GM23338 (cell line): ENCODE data around the gene BCOR. TPM values are rescaled to one million over a fixed set of nuclear protein-coding genes. Genes with fewer than 3 reads are reported as not detected.

Experiments
- ATAC-seq: fragments of 200-7000 bp; cut with Tn5 transposase; 3 replicates; pipeline ENCODE4 v1.9.1; 2020
- DNase-seq: peaks from one replicate; pipeline ENCODE4 v3.0.0-alpha.2; 2015; ENCODE audit warnings: low spot score
- H2AFZ ChIP-seq: fragments of 200-600 bp; sonication (generic); 2 replicates; pipeline ENCODE4 v1.8.0; 2016; ENCODE audit warnings: antibody characterized with exemption, mild to moderate bottlenecking, moderate library complexity
- H3F3A ChIP-seq: fragments of 200-600 bp; sonication (generic); replicated peaks from 2 replicates; pipeline ENCODE4 v1.8.0; 2017; ENCODE audit warnings: antibody characterized with exemption, mixed run types, low read depth
- H3K27ac ChIP-seq: fragments of 200-600 bp; sonication (generic); 2 replicates; pipeline ENCODE4 v1.6.1; 2016; ENCODE audit warnings: low read depth
- H3K27me3 ChIP-seq: fragments of 200-600 bp; sonication (generic); 2 replicates; pipeline ENCODE4 v1.8.0; 2016; ENCODE audit warnings: mild to moderate bottlenecking, mixed run types, moderate library complexity; ENCODE audit not compliant: insufficient read depth
- H3K36me3 ChIP-seq: fragments of 200-600 bp; sonication (generic); 2 replicates; pipeline ENCODE4 v1.8.0; 2016; ENCODE audit warnings: mild to moderate bottlenecking; ENCODE audit not compliant: insufficient read depth
- H3K4me1 ChIP-seq: fragments of 200-600 bp; sonication (generic); 2 replicates; pipeline ENCODE4 v1.8.0; 2016; ENCODE audit warnings: mild to moderate bottlenecking, moderate library complexity; ENCODE audit not compliant: insufficient read depth
- H3K4me2 ChIP-seq: fragments of 200-600 bp; sonication (generic); 2 replicates; pipeline ENCODE4 v1.7.1; 2017; ENCODE audit warnings: mixed run types
- H3K4me3 ChIP-seq: fragments of 200-600 bp; sonication (generic); 2 replicates; pipeline ENCODE4 v1.6.1; 2016; ENCODE audit warnings: mixed run types
- H3K79me2 ChIP-seq: fragments of 200-600 bp; sonication (generic); replicated peaks from 2 replicates; pipeline ENCODE4 v1.8.0; 2017; ENCODE audit warnings: mild to moderate bottlenecking; ENCODE audit not compliant: insufficient read depth
- H3K9me2 ChIP-seq: fragments of 200-600 bp; sonication (generic); 2 replicates; pipeline ENCODE4 v1.8.0; 2017; ENCODE audit not compliant: insufficient read depth
- H4K20me1 ChIP-seq: fragments of 200-600 bp; sonication (generic); replicated peaks from 2 replicates; pipeline ENCODE4 v1.8.0; 2017; ENCODE audit warnings: mild to moderate bottlenecking; ENCODE audit not compliant: insufficient read depth
- H3K27ac Mint-ChIP-seq: 2 replicates; pipeline ENCODE4 v1.8.0; 2020; ENCODE audit warnings: inconsistent platforms, mild to moderate bottlenecking, moderate library complexity, mixed read lengths
- H3K27me3 Mint-ChIP-seq: 3 replicates; pipeline ENCODE4 v1.8.0; 2022; ENCODE audit warnings: low read depth, mild to moderate bottlenecking, moderate library complexity, mixed read lengths, inconsistent platforms; ENCODE audit not compliant: insufficient read depth, poor library complexity
- H3K36me3 Mint-ChIP-seq: 3 replicates; pipeline ENCODE4 v1.8.0; 2021; ENCODE audit warnings: low read depth, mild to moderate bottlenecking, inconsistent platforms, moderate library complexity, mixed read lengths
- H3K4me1 Mint-ChIP-seq: 3 replicates; pipeline ENCODE4 v1.8.0; 2020; ENCODE audit warnings: mild to moderate bottlenecking, inconsistent platforms, mixed read lengths
- H3K4me3 Mint-ChIP-seq: 3 replicates; pipeline ENCODE4 v1.8.0; 2021; ENCODE audit warnings: moderate library complexity, mild to moderate bottlenecking, inconsistent platforms, mixed read lengths
- H3K9me3 Mint-ChIP-seq: 3 replicates; pipeline ENCODE4 v1.8.0; 2020; ENCODE audit warnings: moderate library complexity, mild to moderate bottlenecking, inconsistent platforms, mixed read lengths
- CREB1 ChIP-seq: fragments of 250-450 bp; sonication (Bioruptor Pico); IDR thresholded peaks from 2 replicates; pipeline ENCODE4 v1.5.0; 2020; ENCODE audit warnings: low read depth, mild to moderate bottlenecking, moderate library complexity
- CTCF ChIP-seq, 2 experiments: fragments of 200-600 bp in 1 of 2; sonication (generic) in 1 of 2; conservative IDR thresholded peaks; 2 replicates each; pipeline versions ENCODE4 v1.5.1 to v1.6.1; 2016 to 2017; ENCODE audit warnings: antibody characterized with exemption in 2 of 2, low read depth in 2 of 2, mild to moderate bottlenecking in 2 of 2, moderate library complexity in 1 of 2
- ETS1 ChIP-seq: IDR thresholded peaks from 2 replicates; pipeline ENCODE4 v1.6.1; 2016; ENCODE audit warnings: antibody characterized with exemption
- EZH2 ChIP-seq: fragments of 200-600 bp; sonication (generic); IDR thresholded peaks from one replicate; pipeline ENCODE4 v1.8.0; 2017; ENCODE audit warnings: antibody characterized with exemption, mild to moderate bottlenecking, low read depth; ENCODE audit not compliant: unreplicated experiment
- EZH2phosphoT487 ChIP-seq: fragments of 200-600 bp; sonication (generic); IDR thresholded peaks from one replicate; pipeline ENCODE4 v1.8.1; 2018; ENCODE audit warnings: antibody characterized with exemption; ENCODE audit not compliant: unreplicated experiment
- JUNB ChIP-seq: IDR thresholded peaks from one replicate; pipeline ENCODE4 v1.6.1; 2016; ENCODE audit warnings: antibody characterized with exemption; ENCODE audit not compliant: unreplicated experiment
- NANOG ChIP-seq: IDR thresholded peaks from 2 replicates; pipeline ENCODE4 v1.6.1; 2016; ENCODE audit warnings: antibody characterized with exemption, borderline replicate concordance
- POLR2AphosphoS5 ChIP-seq: IDR thresholded peaks from 2 replicates; pipeline ENCODE4 v1.6.1; 2016; ENCODE audit warnings: antibody characterized with exemption, low read depth
- REST ChIP-seq: IDR thresholded peaks from one replicate; pipeline ENCODE4 v1.6.1; 2018; ENCODE audit warnings: antibody characterized with exemption; ENCODE audit not compliant: unreplicated experiment
- STAT1 ChIP-seq: IDR thresholded peaks from one replicate; pipeline ENCODE4 v1.6.1; 2016; ENCODE audit warnings: antibody characterized with exemption; ENCODE audit not compliant: unreplicated experiment
- ZNF114 ChIP-seq: fragments of 250-450 bp; sonication (Bioruptor Pico); IDR thresholded peaks from 2 replicates; pipeline ENCODE4 v1.5.0; 2020; ENCODE audit warnings: mild to moderate bottlenecking, moderate library complexity
- ZNF331 ChIP-seq: fragments of 250-450 bp; sonication (Bioruptor Pico); IDR thresholded peaks from 2 replicates; pipeline ENCODE4 v1.5.0; 2020; ENCODE audit warnings: low read depth, mild to moderate bottlenecking, moderate library complexity
- ZNF462 ChIP-seq: fragments of 250-450 bp; sonication (Bioruptor Pico); IDR thresholded peaks from 2 replicates; pipeline ENCODE4 v1.5.0; 2020; ENCODE audit warnings: mild to moderate bottlenecking, moderate library complexity
- polyA plus RNA-seq: library from polyadenylated mRNA; unstranded; fragments of >200 nt; fragmentation: Nextera tagmentation; extraction: Ambion mirVana; gene quantifications from 2 replicates; pipeline ENCODE4 v1.2.1, GENCODE V29; 2016
- total RNA-seq: library from RNA; depleted of rRNA; stranded (reverse); fragments of >200 nt; shearing (Covaris generic); gene quantifications from 2 replicates; pipeline ENCODE4 v1.2.3, GENCODE V29; 2014

The BCOR gene
- total and polyA plus RNA-seq, 2 experiments from 2014 or later, result 25.5 to 60.8 TPM

- Mint-ChIP-seq H3K4me1 (peaks cover 64% of the 10 kb centered on the region), H3K27ac (no peak overlapping the region), H3K9me3 (no peaks in the 10 kb centered on the region), H3K27me3 (peaks cover 54% of the 10 kb centered on the region), H3K4me3 (peak overlapping the region; percentile 78), H3K36me3 (peaks cover 15% of the 10 kb centered on the region; the same call in 1 of the 3 replicates)
- Histone ChIP-seq H3K36me3 (no peaks in the 10 kb centered on the region), H4K20me1 (no peaks in the 10 kb centered on the region), H3K79me2 (no peaks in the 10 kb centered on the region; the same call in none of the 2 replicates), H2AFZ (no peak overlapping the region), H3K27me3 (peaks cover 63% of the 10 kb centered on the region), H3K4me3 (peak overlapping the region; percentile 58), H3K4me2 (peak overlapping the region; percentile 82), H3K4me1 (peaks cover 34% of the 10 kb centered on the region), H3K27ac (no peak overlapping the region), H3F3A (no peaks in the 10 kb centered on the region), H3K9me2 (no peaks in the 10 kb centered on the region)
- DNase-seq (no peak), ATAC-seq (no peak)
- TF ChIP-seq EZH2phosphoT487, result no peak
- no peak for TF ChIP-seq JUNB
- no peak for TF ChIP-seq ETS1
- no peak for TF ChIP-seq REST
- TF ChIP-seq ZNF331 (CRISPR knock-in tag), result no peak
- TF ChIP-seq NANOG, result no peak
- no peak for TF ChIP-seq CTCF (conservative IDR thresholded peaks at IDR 0.05; ENCODE audit: low read depth in 2 of 2)
- no peak for TF ChIP-seq CREB1 (CRISPR knock-in tag)
- no peak for TF ChIP-seq STAT1
- no peak for TF ChIP-seq EZH2
- TF ChIP-seq POLR2AphosphoS5, result no peak
- TF ChIP-seq ZNF114 (CRISPR knock-in tag), result no peak
- no peak for TF ChIP-seq ZNF462
These were observed 48.1 kb upstream of the BCOR start for GRCh38 chrX:40145923-40146261.
